Stimulated activated effector memory CD8-positive, alpha-beta T cell treated with anti-CD3 and anti-CD28 coated beads, Interleukin-12 subunit alpha, Interleukin-12 subunit beta, amount 100 ng/mL, for 72 hours (primary cell): Measurements from ENCODE around the gene CARMIL1.
A peak's percentile ranks its signal among the peaks of the same experiment; 100 is the strongest.

ENCODE experiments used
- ATAC-seq: fragments of 150-1000 bp; cut with Tn5 transposase; 2 replicates; pipeline ENCODE4 v1.10.0; 2021
- DNase-seq, 2 donors: peaks; one replicate each; pipeline ENCODE4 v3.0.0; 2021 to 2022; ENCODE audit warnings: low spot score in 2 of 2
- H3K27ac Mint-ChIP-seq: one replicate; pipeline ENCODE4 v1.8.0; 2022; ENCODE audit warnings: mild to moderate bottlenecking, mixed read lengths
- H3K36me3 Mint-ChIP-seq: one replicate; pipeline ENCODE4 v1.8.0; 2022; ENCODE audit warnings: mild to moderate bottlenecking, mixed read lengths
- H3K4me1 Mint-ChIP-seq: one replicate; pipeline ENCODE4 v1.8.0; 2022; ENCODE audit warnings: mixed read lengths
- H3K4me3 Mint-ChIP-seq: one replicate; pipeline ENCODE4 v1.8.0; 2022; ENCODE audit warnings: mild to moderate bottlenecking, mixed read lengths
- H3K9me3 Mint-ChIP-seq: one replicate; pipeline ENCODE4 v1.8.0; 2022; ENCODE audit warnings: mixed read lengths

CARMIL1 gene

DNA sequence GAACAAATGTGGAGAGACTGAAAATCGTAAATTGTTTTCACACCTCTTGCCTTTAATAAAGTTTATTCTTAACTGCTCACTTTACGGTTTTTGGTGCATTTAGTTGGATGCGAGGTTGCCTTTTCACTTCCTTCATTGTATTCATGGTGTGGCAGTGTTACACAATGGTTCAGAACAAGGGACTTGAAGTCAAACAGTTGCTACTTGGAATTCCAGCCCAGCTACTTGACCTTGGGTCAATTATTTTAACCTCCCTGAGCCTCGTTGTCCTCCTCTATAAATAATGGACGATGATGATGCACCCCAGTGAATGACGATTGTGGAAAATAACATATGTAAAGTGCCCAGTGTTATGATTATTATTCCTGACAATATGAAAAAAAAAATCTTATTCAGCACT, 72.3 kb downstream of the CARMIL1 start:
- Mint-ChIP-seq H3K9me3 (no peaks in the 10 kb centered on the region), H3K4me3 (no peak overlapping the region), H3K36me3 (no peaks in the 10 kb centered on the region), H3K27ac (no peak overlapping the region), H3K4me1 (no peaks in the 10 kb centered on the region)
- ATAC-seq (no peak), DNase-seq (no peak)

DNA sequence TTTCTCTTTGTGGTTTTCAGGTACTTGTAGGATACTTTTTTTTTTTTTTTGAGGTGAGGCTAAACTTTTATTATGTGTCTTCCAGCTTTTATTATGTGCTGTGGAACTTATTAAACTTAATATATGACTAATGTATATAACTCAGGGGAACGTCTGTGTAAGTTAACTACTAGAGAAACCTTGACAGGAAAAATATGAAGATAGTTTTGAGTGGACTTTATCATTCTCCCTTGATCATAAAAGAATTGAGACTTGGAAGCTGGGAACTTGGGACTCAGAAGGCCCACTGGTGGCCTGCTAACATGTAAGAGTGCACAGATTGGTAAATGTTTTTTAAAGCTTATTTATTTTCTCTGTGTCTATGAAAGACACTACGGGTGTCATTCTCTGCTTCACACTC, 73.1 kb downstream of the CARMIL1 start:
- ATAC-seq (no peak), DNase-seq (no peak)
- no peaks in the 10 kb centered on the region for H3K36me3 Mint-ChIP-seq
- H3K9me3 Mint-ChIP-seq: no peaks in the 10 kb centered on the region
- no peak overlapping the region for H3K27ac Mint-ChIP-seq
- no peak overlapping the region for H3K4me3 Mint-ChIP-seq
- H3K4me1 Mint-ChIP-seq: no peaks in the 10 kb centered on the region

DNA sequence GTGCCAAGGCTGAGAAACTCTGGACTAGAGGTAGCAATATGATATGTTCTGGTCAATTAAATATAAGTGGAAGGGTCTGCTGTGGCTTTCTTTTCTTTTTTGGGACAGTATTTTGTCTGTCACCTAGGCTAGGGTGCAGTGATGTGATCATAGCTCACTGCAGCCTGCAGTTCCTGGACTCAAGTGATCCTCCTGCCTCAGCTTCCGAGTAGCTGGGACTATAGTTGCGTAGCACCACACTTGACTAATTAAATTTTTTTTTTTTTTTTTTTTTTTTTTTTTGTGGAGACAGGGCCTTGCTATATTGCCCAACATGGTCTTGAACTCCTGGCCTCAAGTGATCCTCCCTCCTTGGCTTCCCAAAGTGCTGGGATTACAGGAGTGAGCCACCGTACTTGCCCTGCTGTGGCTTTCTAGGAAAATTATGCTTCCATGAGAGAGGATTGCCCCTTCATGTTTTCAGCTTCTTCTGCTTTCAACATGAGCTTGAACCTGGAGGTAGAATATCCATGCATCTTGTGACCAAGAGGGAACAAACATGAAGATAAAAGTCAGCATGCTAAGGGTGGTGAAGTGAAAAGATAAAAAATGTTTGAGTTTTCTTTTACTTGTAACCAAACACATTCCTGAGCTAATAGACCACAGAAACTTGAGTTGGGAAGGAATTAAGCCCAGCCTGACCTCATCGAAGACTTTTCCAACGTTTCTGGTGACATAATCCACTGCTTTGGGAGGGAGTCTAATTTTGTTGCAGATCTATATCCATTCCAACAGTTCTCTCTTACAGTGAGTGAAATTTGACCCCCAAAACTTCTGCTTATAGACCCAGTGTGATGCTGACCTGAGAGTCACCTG, 75.1 kb downstream of the CARMIL1 start:
- Mint-ChIP-seq H3K9me3 (no peaks in the 10 kb centered on the region), H3K4me3 (no peak overlapping the region), H3K4me1 (no peaks in the 10 kb centered on the region), H3K36me3 (no peaks in the 10 kb centered on the region), H3K27ac (no peak overlapping the region)
- DNase-seq (no peak), ATAC-seq (no peak)

DNA sequence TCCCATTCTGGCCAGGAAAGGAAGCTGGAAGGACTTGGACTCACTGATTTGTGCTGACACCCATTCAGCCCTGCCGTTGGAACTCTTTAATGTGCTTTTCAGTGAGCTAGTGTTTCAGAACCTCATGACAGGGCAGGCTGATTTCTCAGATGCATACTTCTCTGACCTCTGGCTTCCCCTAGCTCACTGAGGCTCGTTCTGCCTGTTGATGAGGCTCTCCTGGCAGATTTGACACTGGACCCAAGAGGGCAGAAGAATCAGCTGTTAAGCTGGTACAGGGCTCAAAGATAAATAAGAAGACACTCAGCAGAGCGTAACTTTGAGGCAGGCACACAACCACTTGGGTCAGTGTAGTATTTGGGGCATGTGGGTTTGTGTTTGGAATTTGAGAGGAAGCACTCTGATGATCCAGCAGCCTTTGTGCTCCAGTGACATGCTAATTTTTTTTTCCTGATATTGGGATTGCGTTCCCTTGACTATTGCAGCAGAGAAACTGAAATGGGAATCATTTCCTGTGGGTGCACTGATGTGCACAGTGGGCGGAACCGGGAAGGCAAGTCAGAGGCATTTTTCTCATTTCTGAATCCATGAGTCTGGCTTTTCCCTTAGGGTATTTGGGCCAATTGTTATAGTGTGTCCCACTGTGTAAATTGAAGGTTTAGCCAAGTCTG, 80.2 kb downstream of the CARMIL1 start:
- no peak for ATAC-seq
- Mint-ChIP-seq H3K36me3 (no peaks in the 10 kb centered on the region), H3K27ac (no peak overlapping the region), H3K9me3 (no peaks in the 10 kb centered on the region), H3K4me3 (no peak overlapping the region), H3K4me1 (no peaks in the 10 kb centered on the region)
- DNase-seq: no peak

DNA sequence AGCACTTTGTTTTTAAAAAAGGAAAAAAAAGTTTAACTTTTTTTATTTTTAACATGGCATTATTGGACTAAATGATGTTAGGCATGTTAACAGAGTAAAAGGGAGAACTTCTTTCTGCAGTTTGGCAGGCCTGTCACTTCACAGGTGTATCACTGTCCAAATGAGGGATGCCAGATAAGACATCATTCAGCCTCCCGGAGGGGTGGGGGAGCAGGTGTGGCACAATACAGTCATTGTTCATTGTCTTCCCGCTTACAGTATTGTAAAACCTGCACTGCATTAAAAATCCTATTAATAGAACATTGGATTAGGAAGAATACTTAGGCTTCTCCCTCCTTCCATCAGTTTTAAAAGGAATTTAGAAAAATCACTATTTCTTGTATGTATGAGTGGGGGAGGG, 80.7 kb downstream of the CARMIL1 start:
- Mint-ChIP-seq H3K36me3 (no peaks in the 10 kb centered on the region), H3K9me3 (no peaks in the 10 kb centered on the region), H3K27ac (no peak overlapping the region), H3K4me3 (no peak overlapping the region), H3K4me1 (no peaks in the 10 kb centered on the region)
- ATAC-seq: no peak
- DNase-seq: no peak

DNA sequence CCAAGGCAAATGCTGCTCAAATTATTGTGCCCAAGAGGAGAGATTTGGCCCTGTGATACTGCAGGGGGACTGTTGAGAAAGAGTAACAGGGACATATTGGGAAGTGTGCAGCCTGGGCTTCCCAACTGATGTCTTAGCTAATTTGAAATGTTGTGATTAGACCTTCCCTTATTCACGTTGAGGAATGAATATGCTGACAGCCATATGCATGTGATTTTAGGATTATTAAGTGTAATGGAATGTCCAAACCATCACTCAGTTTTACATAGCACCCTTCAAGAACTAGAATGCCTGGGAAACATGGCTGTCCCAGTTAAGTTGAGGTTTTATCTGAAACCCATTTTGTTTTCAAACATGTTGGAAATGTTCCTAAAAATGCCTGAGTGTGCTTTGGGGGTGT, 81.4 kb downstream of the CARMIL1 start:
- Mint-ChIP-seq H3K36me3 (no peaks in the 10 kb centered on the region), H3K27ac (no peak overlapping the region), H3K9me3 (no peaks in the 10 kb centered on the region), H3K4me1 (no peaks in the 10 kb centered on the region), H3K4me3 (no peak overlapping the region)
- DNase-seq: no peak
- ATAC-seq: no peak

DNA sequence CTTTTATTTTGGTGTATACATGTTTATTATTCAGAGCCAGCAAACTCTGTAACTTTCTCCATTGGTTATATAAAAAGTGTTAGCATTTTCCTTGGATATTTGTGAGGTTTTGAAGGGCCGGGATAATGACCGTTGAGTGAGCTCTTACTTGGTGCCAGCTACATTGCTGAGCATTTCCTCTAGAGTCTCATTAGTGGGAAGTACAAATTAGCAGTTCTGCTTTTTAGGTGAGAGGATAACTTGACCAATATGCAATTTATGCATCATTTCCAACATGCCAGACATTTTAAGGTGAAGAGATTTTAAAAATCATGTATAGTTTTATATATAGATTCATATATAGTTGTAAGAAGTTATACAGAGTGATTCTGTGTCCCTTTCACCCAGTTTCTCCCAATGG, 84.3 kb downstream of the CARMIL1 start:
- peaks cover 19% of the 10 kb centered on the region for H3K4me1 Mint-ChIP-seq
- ATAC-seq: no peak
- no peaks in the 10 kb centered on the region for H3K9me3 Mint-ChIP-seq
- no peaks in the 10 kb centered on the region for H3K36me3 Mint-ChIP-seq
- no peak for DNase-seq
- H3K4me3 Mint-ChIP-seq: no peak overlapping the region
- no peak overlapping the region for H3K27ac Mint-ChIP-seq

DNA sequence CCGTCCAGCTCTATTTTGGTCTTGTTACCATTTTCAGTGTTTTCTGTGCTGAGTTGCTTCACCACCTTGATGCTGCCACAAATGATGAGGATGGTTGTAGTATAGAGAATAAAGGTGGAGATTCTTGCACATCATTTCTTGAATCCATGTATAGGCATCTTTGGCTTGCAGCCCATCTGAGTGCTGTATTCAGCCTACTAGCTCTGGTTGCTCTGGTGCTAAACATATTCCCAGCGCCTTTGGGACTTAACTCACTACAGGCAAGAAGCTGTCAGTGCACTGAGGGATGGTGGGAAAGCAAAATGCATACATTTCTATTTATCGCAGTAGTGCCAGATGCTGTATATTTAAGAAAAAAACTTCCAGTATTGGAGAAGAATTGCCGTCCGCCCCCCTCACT, 86.0 kb downstream of the CARMIL1 start:
- DNase-seq (no peak), ATAC-seq (no peak)
- Mint-ChIP-seq H3K27ac (no peak overlapping the region), H3K36me3 (no peaks in the 10 kb centered on the region), H3K9me3 (no peaks in the 10 kb centered on the region), H3K4me3 (no peak overlapping the region), H3K4me1 (peaks cover 28% of the 10 kb centered on the region)

DNA sequence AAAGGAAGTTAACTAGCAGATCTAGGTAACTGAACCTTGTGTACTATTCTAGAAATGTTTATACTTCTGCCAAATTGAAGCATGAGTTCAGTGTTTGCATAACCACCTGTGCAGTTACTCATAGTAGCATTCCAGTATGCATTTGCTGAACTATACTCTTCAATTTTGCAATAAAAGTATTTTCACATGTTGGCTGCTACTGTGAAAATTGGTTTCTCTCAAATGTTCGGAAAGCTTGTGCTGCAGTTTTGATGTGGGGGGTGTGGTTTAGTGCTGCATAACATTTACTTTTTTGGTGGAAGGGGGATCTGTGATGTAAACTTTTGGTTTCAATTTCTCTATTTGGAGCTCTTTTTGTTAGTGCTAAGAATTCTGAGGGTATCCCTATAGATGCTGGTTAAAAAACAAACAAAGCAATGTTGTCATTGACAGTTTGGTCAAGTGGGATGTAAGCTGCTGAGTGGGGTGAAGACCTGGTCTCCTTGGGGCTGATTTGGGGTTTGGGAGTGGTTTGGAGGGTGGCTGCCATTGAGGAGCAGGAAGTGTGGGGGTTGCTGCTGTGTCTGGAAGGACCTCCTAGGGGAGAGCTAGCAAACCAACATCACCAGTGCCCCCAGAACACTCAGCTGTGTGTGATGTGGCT, 87.8 kb downstream of the CARMIL1 start:
- Mint-ChIP-seq H3K9me3 (no peaks in the 10 kb centered on the region), H3K4me1 (peaks cover 43% of the 10 kb centered on the region), H3K27ac (peak overlapping the region; percentile 61), H3K36me3 (no peaks in the 10 kb centered on the region), H3K4me3 (peak overlapping the region; percentile 51)
- ATAC-seq (peak; percentile 43), DNase-seq (peak in 1 of 2 donors; percentile 55)

DNA sequence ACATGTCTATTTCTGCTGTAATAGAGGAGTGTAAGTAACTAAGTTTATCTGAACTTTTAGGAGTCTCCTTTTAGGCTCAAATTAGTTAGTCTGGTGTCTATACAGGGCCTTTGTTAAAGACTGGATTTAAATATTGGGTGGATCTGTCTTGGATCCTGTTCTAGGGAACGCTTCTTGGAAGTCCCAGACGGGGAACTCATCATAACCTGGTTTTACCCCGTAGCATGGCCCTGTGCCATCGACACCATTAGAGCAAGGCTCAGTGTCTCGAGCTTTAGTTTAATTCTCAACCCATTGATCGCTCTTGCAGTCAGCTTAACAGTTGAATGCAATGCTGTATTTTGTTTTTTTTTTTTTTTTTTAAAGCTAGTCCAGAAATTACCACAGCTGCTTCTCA, 89.9 kb downstream of the CARMIL1 start:
- H3K4me1 Mint-ChIP-seq: peaks cover 43% of the 10 kb centered on the region
- no peaks in the 10 kb centered on the region for H3K9me3 Mint-ChIP-seq
- no peak for ATAC-seq
- no peaks in the 10 kb centered on the region for H3K36me3 Mint-ChIP-seq
- H3K4me3 Mint-ChIP-seq: no peak overlapping the region
- no peak for DNase-seq
- H3K27ac Mint-ChIP-seq: no peak overlapping the region

DNA sequence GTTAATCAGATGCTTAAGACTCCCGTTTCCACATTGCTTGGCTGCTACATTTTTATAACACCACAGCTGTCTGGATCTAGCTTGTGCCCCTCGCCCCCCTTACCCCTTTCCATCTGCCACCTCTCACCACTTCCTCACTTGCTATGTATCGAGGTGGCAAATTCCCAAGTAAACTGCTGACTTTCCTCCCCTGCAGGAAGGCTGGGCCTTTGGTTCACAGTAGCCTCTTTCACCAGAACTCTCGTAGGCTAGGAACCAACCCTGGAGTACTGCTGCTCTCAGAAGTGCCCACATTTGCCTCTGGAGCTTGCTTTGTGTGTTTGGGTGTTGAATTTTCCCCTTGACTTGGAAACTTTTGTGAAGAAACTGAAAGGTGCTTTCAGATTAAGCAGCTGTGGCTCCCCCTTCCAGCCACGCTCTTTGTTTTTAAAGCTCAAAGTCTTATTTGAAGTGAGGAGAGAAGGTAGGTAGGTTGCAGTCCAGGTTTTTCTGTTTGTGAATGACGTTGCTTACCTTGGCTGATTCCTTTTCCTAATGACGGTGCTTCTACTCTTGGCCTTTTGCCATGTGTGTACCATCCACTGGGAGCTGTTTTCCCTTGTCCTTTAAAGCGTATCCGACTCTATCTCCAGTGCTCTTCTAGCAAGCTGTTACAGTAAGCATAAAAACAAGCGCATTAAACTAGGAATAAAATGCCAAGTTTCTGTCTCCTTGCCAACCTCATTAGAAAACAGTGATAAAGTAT, 90.4 kb downstream of the CARMIL1 start:
- H3K4me1 Mint-ChIP-seq: peaks cover 43% of the 10 kb centered on the region
- no peak for DNase-seq
- no peak for ATAC-seq
- H3K27ac Mint-ChIP-seq: no peak overlapping the region
- H3K4me3 Mint-ChIP-seq: no peak overlapping the region
- no peaks in the 10 kb centered on the region for H3K36me3 Mint-ChIP-seq
- peaks cover 4% of the 10 kb centered on the region for H3K9me3 Mint-ChIP-seq

DNA sequence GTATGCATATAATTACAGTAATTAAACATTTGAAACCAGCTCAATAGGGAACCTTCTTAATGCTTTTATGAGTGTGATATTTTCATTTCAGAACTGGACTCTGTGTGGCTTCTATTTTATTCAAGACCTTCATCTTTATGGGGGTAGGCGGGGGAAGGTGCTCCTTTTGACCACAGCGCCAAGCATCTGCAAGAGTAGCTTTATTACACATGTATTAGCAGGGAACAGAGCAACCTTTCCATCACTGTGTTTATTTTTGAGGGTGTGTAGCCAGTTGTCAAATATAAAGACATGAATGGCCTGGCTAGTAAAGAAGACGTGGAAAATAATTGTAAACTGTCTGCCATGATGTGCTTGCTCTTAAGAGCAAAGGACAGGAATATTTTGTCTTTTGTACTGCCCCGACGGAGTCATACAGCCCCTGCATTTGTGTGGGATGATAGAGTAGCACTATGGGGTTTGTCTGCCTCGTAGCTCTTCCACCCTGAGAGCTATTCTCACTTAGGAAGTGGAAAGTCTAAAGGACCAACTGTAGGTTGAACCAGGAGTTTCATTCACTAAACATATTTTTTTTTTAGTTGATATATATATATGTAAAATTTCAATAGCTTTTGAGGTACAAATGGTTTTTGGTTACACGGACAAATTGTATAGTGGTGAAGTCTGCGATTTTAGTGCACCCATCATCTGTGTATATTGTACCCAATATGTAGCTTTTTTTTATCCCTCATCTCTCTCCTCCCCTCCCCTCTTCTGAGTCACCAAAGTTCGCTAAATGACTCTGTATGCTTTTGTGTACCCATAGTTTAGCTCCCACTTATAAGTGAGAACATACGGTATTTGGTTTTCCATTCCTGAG, 91.2 kb downstream of the CARMIL1 start:
- ATAC-seq: peak; percentile 87
- no peak for DNase-seq
- Mint-ChIP-seq H3K9me3 (peaks cover 6% of the 10 kb centered on the region), H3K4me1 (peaks cover 43% of the 10 kb centered on the region), H3K36me3 (no peaks in the 10 kb centered on the region), H3K4me3 (peak overlapping the region; percentile 11), H3K27ac (no peak overlapping the region)

DNA sequence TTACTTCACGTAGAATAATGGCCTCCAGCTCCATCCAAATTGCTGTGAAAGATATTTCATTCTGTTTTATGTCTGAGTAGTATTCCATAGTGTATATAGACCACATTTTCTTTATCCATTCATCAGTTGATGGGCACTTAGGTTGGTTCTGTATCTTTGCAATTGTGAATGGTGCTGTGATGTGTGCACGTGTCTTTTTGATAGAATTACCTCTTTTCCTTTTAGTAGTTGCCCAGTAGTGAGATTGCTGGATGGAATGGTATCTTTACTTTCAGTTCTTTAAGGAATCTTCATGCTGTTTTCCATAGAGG, 91.8 kb downstream of the CARMIL1 start:
- Mint-ChIP-seq H3K36me3 (no peaks in the 10 kb centered on the region), H3K9me3 (peaks cover 6% of the 10 kb centered on the region), H3K27ac (no peak overlapping the region), H3K4me1 (peaks cover 43% of the 10 kb centered on the region), H3K4me3 (no peak overlapping the region)
- ATAC-seq (no peak), DNase-seq (no peak)

DNA sequence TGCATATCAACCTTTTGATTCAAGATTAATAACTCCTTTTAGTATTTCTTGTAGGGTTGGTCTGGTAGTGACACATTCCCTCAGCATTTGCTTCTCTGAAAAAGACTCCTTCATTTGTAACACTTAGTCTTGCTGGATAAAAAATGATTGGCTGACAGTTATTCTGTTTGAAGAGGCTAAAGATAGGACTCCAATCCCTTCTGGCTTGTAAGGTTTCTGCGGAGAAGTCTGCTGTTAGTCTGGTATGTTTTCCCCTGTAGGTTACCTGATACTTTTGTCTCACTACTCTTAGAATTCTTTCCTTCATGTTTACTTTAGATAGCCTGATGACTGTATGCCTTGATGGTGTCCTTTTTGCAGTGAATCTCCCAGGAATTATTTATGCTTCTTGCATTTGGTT, 96.0 kb downstream of the CARMIL1 start:
- no peak for ATAC-seq
- peaks cover 15% of the 10 kb centered on the region for H3K4me1 Mint-ChIP-seq
- H3K27ac Mint-ChIP-seq: no peak overlapping the region

DNA sequence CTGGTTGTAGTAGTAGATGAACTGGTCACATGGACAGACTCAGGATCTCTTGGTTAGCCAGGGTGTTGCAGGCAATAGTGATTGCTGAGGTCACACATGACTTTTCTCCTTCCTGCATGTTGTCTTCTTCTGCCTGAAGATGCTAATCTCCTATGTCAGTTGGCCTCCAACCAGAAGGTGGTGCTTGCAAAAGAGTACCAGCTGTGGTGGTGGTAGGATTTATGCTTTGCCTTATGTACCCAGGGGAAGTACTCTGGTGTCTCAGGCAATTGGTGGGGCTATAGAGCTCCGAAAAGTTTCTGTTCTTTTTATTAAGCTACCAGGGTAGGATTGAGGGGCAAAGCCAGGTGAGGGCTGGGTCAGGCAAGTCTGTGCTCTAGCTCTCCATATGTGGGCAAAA, 98.5 kb downstream of the CARMIL1 start:
- no peak for DNase-seq
- Mint-ChIP-seq H3K36me3 (no peaks in the 10 kb centered on the region), H3K9me3 (peaks cover 6% of the 10 kb centered on the region), H3K27ac (no peak overlapping the region), H3K4me3 (no peak overlapping the region), H3K4me1 (no peaks in the 10 kb centered on the region)
- no peak for ATAC-seq

More for the DNA sequence above, 96.0 kb downstream of the CARMIL1 start:
- Mint-ChIP-seq H3K4me3 (no peak overlapping the region), H3K9me3 (peaks cover 6% of the 10 kb centered on the region), H3K36me3 (no peaks in the 10 kb centered on the region)
- DNase-seq: no peak
